ENCODE measurements around the gene ZNF521.

Gene ZNF521

DNA sequence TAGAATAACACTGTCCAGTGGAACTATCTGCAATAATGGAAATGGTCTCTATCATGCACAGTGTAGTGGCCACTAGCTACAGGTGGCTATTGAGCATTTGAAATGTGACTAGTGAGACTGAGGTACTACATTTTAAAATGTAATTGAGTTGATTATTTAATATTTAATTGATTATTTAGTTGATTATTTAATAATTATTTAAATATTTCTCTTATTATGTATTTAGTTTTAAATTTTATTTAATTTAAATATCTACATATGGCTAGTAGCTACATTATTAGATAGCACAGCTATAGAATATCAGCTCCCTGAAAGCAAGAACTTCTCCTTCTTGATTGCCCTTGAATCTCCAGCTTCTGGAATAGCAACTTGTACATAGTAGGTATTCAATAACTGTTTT lies 12.8 kb upstream of the ZNF521 start:
- Histone ChIP-seq H2AFZ (ENCODE audit: low read depth, low read length, severe bottlenecking) (no peak overlapping the region), H3K36me3 (ENCODE audit: low read length) (no peaks in the 10 kb centered on the region), H3K4me2 (ENCODE audit: low read depth, low read length, poor library complexity, severe bottlenecking) (no peak overlapping the region), H3K27ac (ENCODE audit: low read depth, low read length) (no peak overlapping the region), H3K9me2 (replicated peaks; ENCODE audit: insufficient read depth, low read length) (no peaks in the 10 kb centered on the region), H4K20me1 (ENCODE audit: low read depth, low read length) (no peaks in the 10 kb centered on the region), H3K27me3 (ENCODE audit: low read length) (no peaks in the 10 kb centered on the region), H3K9me3 (ENCODE audit: insufficient read depth, low read length) (no peaks in the 10 kb centered on the region), H3K4me3 (ENCODE audit: insufficient read depth, low read length, poor library complexity, severe bottlenecking) (no peak overlapping the region), H3K79me2 (ENCODE audit: insufficient read depth, low read length) (no peaks in the 10 kb centered on the region), H3F3A (ENCODE audit: insufficient read depth) (no peaks in the 10 kb centered on the region), H3K9ac (ENCODE audit: low read length) (no peak overlapping the region)
- TF ChIP-seq, protein P1, sequence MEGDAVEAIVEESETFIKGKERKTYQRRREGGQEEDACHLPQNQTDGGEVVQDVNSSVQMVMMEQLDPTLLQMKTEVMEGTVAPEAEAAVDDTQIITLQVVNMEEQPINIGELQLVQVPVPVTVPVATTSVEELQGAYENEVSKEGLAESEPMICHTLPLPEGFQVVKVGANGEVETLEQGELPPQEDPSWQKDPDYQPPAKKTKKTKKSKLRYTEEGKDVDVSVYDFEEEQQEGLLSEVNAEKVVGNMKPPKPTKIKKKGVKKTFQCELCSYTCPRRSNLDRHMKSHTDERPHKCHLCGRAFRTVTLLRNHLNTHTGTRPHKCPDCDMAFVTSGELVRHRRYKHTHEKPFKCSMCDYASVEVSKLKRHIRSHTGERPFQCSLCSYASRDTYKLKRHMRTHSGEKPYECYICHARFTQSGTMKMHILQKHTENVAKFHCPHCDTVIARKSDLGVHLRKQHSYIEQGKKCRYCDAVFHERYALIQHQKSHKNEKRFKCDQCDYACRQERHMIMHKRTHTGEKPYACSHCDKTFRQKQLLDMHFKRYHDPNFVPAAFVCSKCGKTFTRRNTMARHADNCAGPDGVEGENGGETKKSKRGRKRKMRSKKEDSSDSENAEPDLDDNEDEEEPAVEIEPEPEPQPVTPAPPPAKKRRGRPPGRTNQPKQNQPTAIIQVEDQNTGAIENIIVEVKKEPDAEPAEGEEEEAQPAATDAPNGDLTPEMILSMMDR (IDR thresholded peaks at IDR 0.05; ENCODE audit: insufficient read depth, low read length, poor library complexity, severe bottlenecking) = no peak
- no peak for TF ChIP-seq EZH2phosphoT487 (conservative IDR thresholded peaks at IDR 0.05; ENCODE audit: low read length)

- Histone ChIP-seq H3K27me3 (ENCODE audit: low read length) (no peaks in the 10 kb centered on the region), H3K36me3 (ENCODE audit: low read length) (no peaks in the 10 kb centered on the region), H3K9me2 (replicated peaks; ENCODE audit: insufficient read depth, low read length) (no peaks in the 10 kb centered on the region), H3K79me2 (ENCODE audit: insufficient read depth, low read length) (no peaks in the 10 kb centered on the region), H3K4me2 (ENCODE audit: low read depth, low read length, poor library complexity, severe bottlenecking) (no peak overlapping the region), H3F3A (ENCODE audit: insufficient read depth) (no peaks in the 10 kb centered on the region), H4K20me1 (ENCODE audit: low read depth, low read length) (no peaks in the 10 kb centered on the region; the same call in 1 of the 2 replicates), H2AFZ (ENCODE audit: low read depth, low read length, severe bottlenecking) (no peak overlapping the region), H3K9me3 (ENCODE audit: insufficient read depth, low read length) (no peaks in the 10 kb centered on the region), H3K27ac (ENCODE audit: low read depth, low read length) (no peak overlapping the region), H3K4me3 (ENCODE audit: insufficient read depth, low read length, poor library complexity, severe bottlenecking) (no peak overlapping the region), H3K9ac (ENCODE audit: low read length) (no peak overlapping the region)
- no peak for TF ChIP-seq EZH2phosphoT487 (conservative IDR thresholded peaks at IDR 0.05; ENCODE audit: low read length)
- TF ChIP-seq, protein P1 (IDR thresholded peaks at IDR 0.05; ENCODE audit: insufficient read depth, low read length, poor library complexity, severe bottlenecking) = no peak
Observed at GRCh38 chr18:25360301-25360899, 8.4 kb upstream of the ZNF521 start.

DNA sequence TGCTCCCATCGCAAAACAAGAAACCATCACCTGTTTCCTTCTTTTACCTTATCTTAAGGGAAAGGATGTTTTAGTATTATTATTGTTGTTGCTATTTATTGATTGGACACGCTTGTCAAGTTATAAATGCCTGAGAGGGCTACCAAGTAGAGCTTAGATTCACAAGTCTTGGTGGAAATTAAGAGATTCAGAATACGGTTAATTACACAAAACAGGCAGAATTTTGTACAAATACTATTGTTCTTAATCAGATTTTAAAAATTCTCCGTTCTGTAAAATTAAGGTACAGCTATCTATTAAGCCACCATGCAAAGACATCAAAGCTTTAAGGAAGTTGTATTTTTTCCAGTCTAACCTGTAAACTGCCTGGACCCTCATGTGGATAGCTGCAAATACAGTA lies 1.1 kb upstream of the ZNF521 start:
- no peaks in the 10 kb centered on the region for H3K36me3 ChIP-seq (ENCODE audit: low read length)
- H3K9me2 ChIP-seq (replicated peaks; ENCODE audit: insufficient read depth, low read length) = no peaks in the 10 kb centered on the region
- H4K20me1 ChIP-seq (ENCODE audit: low read depth, low read length) = no peaks in the 10 kb centered on the region; the same call in 1 of the 2 replicates
- no peaks in the 10 kb centered on the region for H3K9me3 ChIP-seq (ENCODE audit: insufficient read depth, low read length)
- peaks cover 21% of the 10 kb centered on the region for H3F3A ChIP-seq (ENCODE audit: insufficient read depth)
- no peak overlapping the region for H3K9ac ChIP-seq (ENCODE audit: low read length)
- H2AFZ ChIP-seq (ENCODE audit: low read depth, low read length, severe bottlenecking) = peak overlapping the region; percentile 69
- no peaks in the 10 kb centered on the region for H3K79me2 ChIP-seq (ENCODE audit: insufficient read depth, low read length)
- no peak overlapping the region for H3K27ac ChIP-seq (ENCODE audit: low read depth, low read length)
- peak overlapping the region; percentile 73 for H3K4me2 ChIP-seq (ENCODE audit: low read depth, low read length, poor library complexity, severe bottlenecking)
- H3K27me3 ChIP-seq (ENCODE audit: low read length) = no peaks in the 10 kb centered on the region
- TF ChIP-seq, protein P1 (IDR thresholded peaks at IDR 0.05; ENCODE audit: insufficient read depth, low read length, poor library complexity, severe bottlenecking) = no peak
- no peak for TF ChIP-seq EZH2phosphoT487 (conservative IDR thresholded peaks at IDR 0.05; ENCODE audit: low read length)
- H3K4me3 ChIP-seq (ENCODE audit: insufficient read depth, low read length, poor library complexity, severe bottlenecking) = peak overlapping the region; percentile 49

Measured in SU-DHL-6 (cell line).